ENCODE measurements around the gene GIT1.

GIT1 gene

DNA sequence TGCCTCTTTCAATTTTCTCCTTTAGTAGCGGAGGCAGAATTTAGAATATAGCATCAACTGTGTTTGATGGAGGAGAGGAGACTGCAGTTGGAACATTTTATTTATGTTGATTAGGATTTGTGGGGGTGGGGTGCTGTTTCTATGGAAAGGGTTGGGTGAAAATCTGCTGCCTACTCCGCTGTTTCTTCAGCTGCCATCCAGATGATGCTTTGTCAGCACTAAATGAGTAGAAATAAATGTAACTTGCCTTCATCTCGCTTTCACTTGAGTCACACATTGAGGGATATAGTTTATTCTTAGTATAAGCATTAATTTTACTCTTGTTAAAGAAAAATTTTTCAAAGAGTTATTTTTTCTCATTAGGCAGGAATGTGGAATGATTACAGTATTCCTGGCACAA, 64.8 kb downstream of the GIT1 start:
- DNase-seq (ENCODE audit: low spot score): no peak
- TF ChIP-seq, protein P1, sequence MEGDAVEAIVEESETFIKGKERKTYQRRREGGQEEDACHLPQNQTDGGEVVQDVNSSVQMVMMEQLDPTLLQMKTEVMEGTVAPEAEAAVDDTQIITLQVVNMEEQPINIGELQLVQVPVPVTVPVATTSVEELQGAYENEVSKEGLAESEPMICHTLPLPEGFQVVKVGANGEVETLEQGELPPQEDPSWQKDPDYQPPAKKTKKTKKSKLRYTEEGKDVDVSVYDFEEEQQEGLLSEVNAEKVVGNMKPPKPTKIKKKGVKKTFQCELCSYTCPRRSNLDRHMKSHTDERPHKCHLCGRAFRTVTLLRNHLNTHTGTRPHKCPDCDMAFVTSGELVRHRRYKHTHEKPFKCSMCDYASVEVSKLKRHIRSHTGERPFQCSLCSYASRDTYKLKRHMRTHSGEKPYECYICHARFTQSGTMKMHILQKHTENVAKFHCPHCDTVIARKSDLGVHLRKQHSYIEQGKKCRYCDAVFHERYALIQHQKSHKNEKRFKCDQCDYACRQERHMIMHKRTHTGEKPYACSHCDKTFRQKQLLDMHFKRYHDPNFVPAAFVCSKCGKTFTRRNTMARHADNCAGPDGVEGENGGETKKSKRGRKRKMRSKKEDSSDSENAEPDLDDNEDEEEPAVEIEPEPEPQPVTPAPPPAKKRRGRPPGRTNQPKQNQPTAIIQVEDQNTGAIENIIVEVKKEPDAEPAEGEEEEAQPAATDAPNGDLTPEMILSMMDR (IDR thresholded peaks at IDR 0.05; ENCODE audit: extremely low read depth, insufficient read depth, missing control alignments): no peak
- in situ Hi-C loops (cut with MboI; ENCODE audit: low pct_unique_long_range_greater_than_20kb, low sequenced_read_pairs, unreplicated experiment): no loop called here

Measured in GM13977 (cell line).